Immature natural killer cell (primary cell): ENCODE data around the gene FOXK1. TPM values are rescaled to one million over a fixed set of nuclear protein-coding genes. Genes with fewer than 3 reads are reported as not detected.
A peak's percentile ranks its signal among the peaks of the same experiment; 100 is the strongest.

ENCODE experiments used
- DNase-seq, 3 donors: peaks; one replicate each; pipeline ENCODE4 v3.0.0; 2022; ENCODE audit warnings: mixed read lengths in 1 of 3
- H3K27ac Mint-ChIP-seq, 6 donors: one replicate each; pipeline ENCODE4 v1.8.0; 2020; ENCODE audit warnings: mixed read lengths in 6 of 6, mild to moderate bottlenecking in 5 of 6, inconsistent platforms in 4 of 6, moderate library complexity in 3 of 6
- H3K27me3 Mint-ChIP-seq, 3 donors: one replicate each; pipeline ENCODE4 v1.8.0; 2020 to 2021; ENCODE audit warnings: low read depth in 3 of 3, mild to moderate bottlenecking in 3 of 3, mixed read lengths in 3 of 3, moderate library complexity in 3 of 3, inconsistent platforms in 1 of 3
- H3K36me3 Mint-ChIP-seq, 3 donors: one replicate each; pipeline ENCODE4 v1.8.0; 2020; ENCODE audit warnings: mixed read lengths in 3 of 3, inconsistent platforms in 2 of 3, mild to moderate bottlenecking in 2 of 3
- H3K4me1 Mint-ChIP-seq, 2 donors: one replicate each; pipeline ENCODE4 v1.8.0; 2020; ENCODE audit warnings: inconsistent platforms in 2 of 2, mild to moderate bottlenecking in 2 of 2, mixed read lengths in 2 of 2, moderate library complexity in 1 of 2
- H3K4me3 Mint-ChIP-seq, 5 donors: one replicate each; pipeline ENCODE4 v1.8.0; 2020; ENCODE audit warnings: mild to moderate bottlenecking in 5 of 5, mixed read lengths in 5 of 5, inconsistent platforms in 3 of 5, moderate library complexity in 3 of 5
- H3K9me3 Mint-ChIP-seq, 6 donors: one replicate each; pipeline ENCODE4 v1.8.0; 2020; ENCODE audit warnings: mild to moderate bottlenecking in 6 of 6, mixed read lengths in 6 of 6, inconsistent platforms in 4 of 6, moderate library complexity in 3 of 6
- polyA plus RNA-seq, 3 donors: library from polyadenylated mRNA; unstranded; fragments of 300-500 nt; fragmentation: Illumina TruSeq; gene quantifications; one replicate each; pipeline ENCODE4 v1.2.3, GENCODE V29; 2021

Gene FOXK1
- polyA plus RNA-seq, 3 donors from 2014 or later = 1.1 to 3.4 (median 1.5) TPM

- peak overlapping the region; percentile 84 to 96 (median 95) for H3K27ac Mint-ChIP-seq
- peaks cover 0 to 11% (median 3%) of the 10 kb centered on the region in 3 donors for H3K27me3 Mint-ChIP-seq
- peak overlapping the region; percentile 86 to 93 (median 92) for H3K4me3 Mint-ChIP-seq
- H3K36me3 Mint-ChIP-seq = no peaks in the 10 kb centered on the region
- DNase-seq = peak; percentile 66 to 79 (median 79)
- H3K4me1 Mint-ChIP-seq = peaks cover 33 to 43% of the 10 kb centered on the region in 2 donors
- H3K9me3 Mint-ChIP-seq = no peaks in the 10 kb centered on the region
Observed at GRCh38 chr7:4725014-4725849, 43.1 kb downstream of the FOXK1 start.

- peaks cover 33 to 48% of the 10 kb centered on the region in 2 donors for H3K4me1 Mint-ChIP-seq
- no peak for DNase-seq
- H3K4me3 Mint-ChIP-seq = peak overlapping the region; percentile 86 to 93 (median 92)
- H3K27ac Mint-ChIP-seq = peak overlapping the region; percentile 84 to 96 (median 95)
- peaks cover 0 to 11% (median 3%) of the 10 kb centered on the region in 3 donors for H3K27me3 Mint-ChIP-seq
- H3K36me3 Mint-ChIP-seq = no peaks in the 10 kb centered on the region
- no peaks in the 10 kb centered on the region for H3K9me3 Mint-ChIP-seq
Observed at GRCh38 chr7:4725850-4726450, 43.9 kb downstream of the FOXK1 start.

GRCh38 chr7:4726566-4726965 is 44.5 kb downstream of the FOXK1 start:
- DNase-seq = no peak
- H3K27me3 Mint-ChIP-seq = peaks cover 0 to 11% (median 3%) of the 10 kb centered on the region in 3 donors
- no peaks in the 10 kb centered on the region for H3K9me3 Mint-ChIP-seq
- H3K27ac Mint-ChIP-seq = peak overlapping the region; percentile 48 to 96 (median 82)
- H3K4me3 Mint-ChIP-seq = peak overlapping the region in 4 of 5 donors; percentile 45 to 90 (median 70)
- H3K4me1 Mint-ChIP-seq = peaks cover 32 to 50% of the 10 kb centered on the region in 2 donors
- H3K36me3 Mint-ChIP-seq = no peaks in the 10 kb centered on the region

- Mint-ChIP-seq H3K27me3 (peaks cover 0 to 11% (median 3%) of the 10 kb centered on the region in 3 donors), H3K27ac (peak overlapping the region in 1 of 6 donors; percentile 20), H3K4me1 (peaks cover 40 to 63% of the 10 kb centered on the region in 2 donors), H3K4me3 (no peak overlapping the region), H3K36me3 (peaks cover 0 to 5% (median 0%) of the 10 kb centered on the region in 3 donors), H3K9me3 (no peaks in the 10 kb centered on the region)
- DNase-seq = no peak
Observed at GRCh38 chr7:4727914-4728705, 46.0 kb downstream of the FOXK1 start.

GRCh38 chr7:4729266-4729665 is 47.2 kb downstream of the FOXK1 start:
- Mint-ChIP-seq H3K4me3 (no peak overlapping the region), H3K27ac (no peak overlapping the region), H3K36me3 (peaks cover 0 to 10% (median 0%) of the 10 kb centered on the region in 3 donors), H3K4me1 (peaks cover 43 to 70% of the 10 kb centered on the region in 2 donors), H3K27me3 (peaks cover 0 to 7% (median 3%) of the 10 kb centered on the region in 3 donors), H3K9me3 (no peaks in the 10 kb centered on the region)
- DNase-seq = no peak

GRCh38 chr7:4730276-4730675 is 48.2 kb downstream of the FOXK1 start:
- no peak overlapping the region for H3K4me3 Mint-ChIP-seq
- DNase-seq = no peak
- H3K27ac Mint-ChIP-seq = no peak overlapping the region
- H3K9me3 Mint-ChIP-seq = no peaks in the 10 kb centered on the region
- peaks cover 39 to 70% of the 10 kb centered on the region in 2 donors for H3K4me1 Mint-ChIP-seq
- H3K27me3 Mint-ChIP-seq = peaks cover 0 to 3% (median 0%) of the 10 kb centered on the region in 3 donors
- H3K36me3 Mint-ChIP-seq = peaks cover 0 to 10% (median 0%) of the 10 kb centered on the region in 3 donors

GRCh38 chr7:4730971-4731370 is 48.9 kb downstream of the FOXK1 start:
- DNase-seq = no peak
- Mint-ChIP-seq H3K4me1 (peaks cover 35 to 67% of the 10 kb centered on the region in 2 donors), H3K27ac (peak overlapping the region in 1 of 6 donors; percentile 16), H3K27me3 (peaks cover 0 to 3% (median 0%) of the 10 kb centered on the region in 3 donors), H3K4me3 (no peak overlapping the region), H3K36me3 (peaks cover 0 to 10% (median 0%) of the 10 kb centered on the region in 3 donors), H3K9me3 (no peaks in the 10 kb centered on the region)

GRCh38 chr7:4731803-4732202 is 49.7 kb downstream of the FOXK1 start:
- Mint-ChIP-seq H3K4me3 (no peak overlapping the region), H3K36me3 (peaks cover 0 to 10% (median 0%) of the 10 kb centered on the region in 3 donors), H3K27ac (peak overlapping the region in 1 of 6 donors; percentile 55), H3K9me3 (no peaks in the 10 kb centered on the region), H3K4me1 (peaks cover 31 to 65% of the 10 kb centered on the region in 2 donors), H3K27me3 (peaks cover 0 to 3% (median 0%) of the 10 kb centered on the region in 3 donors)
- no peak for DNase-seq

GRCh38 chr7:4733936-4734528 is 51.9 kb downstream of the FOXK1 start:
- Mint-ChIP-seq H3K4me3 (peak overlapping the region in 3 of 5 donors; percentile 38 to 68 (median 54)), H3K36me3 (peaks cover 0 to 10% (median 0%) of the 10 kb centered on the region in 3 donors), H3K27me3 (peaks cover 0 to 3% (median 0%) of the 10 kb centered on the region in 3 donors), H3K9me3 (no peaks in the 10 kb centered on the region), H3K4me1 (peaks cover 46 to 74% of the 10 kb centered on the region in 2 donors), H3K27ac (peak overlapping the region; percentile 12 to 85 (median 58))
- no peak for DNase-seq

GRCh38 chr7:4734587-4735345 is 52.7 kb downstream of the FOXK1 start:
- H3K36me3 Mint-ChIP-seq = peaks cover 0 to 10% (median 2%) of the 10 kb centered on the region in 3 donors
- H3K9me3 Mint-ChIP-seq = no peaks in the 10 kb centered on the region
- DNase-seq = no peak
- H3K27ac Mint-ChIP-seq = no peak overlapping the region
- H3K4me3 Mint-ChIP-seq = no peak overlapping the region
- peaks cover 54 to 81% of the 10 kb centered on the region in 2 donors for H3K4me1 Mint-ChIP-seq
- peaks cover 0 to 7% (median 0%) of the 10 kb centered on the region in 3 donors for H3K27me3 Mint-ChIP-seq

GRCh38 chr7:4737300-4737699 is 55.2 kb downstream of the FOXK1 start:
- Mint-ChIP-seq H3K27me3 (peaks cover 0 to 5% (median 2%) of the 10 kb centered on the region in 3 donors), H3K4me1 (peaks cover 52 to 75% of the 10 kb centered on the region in 2 donors), H3K27ac (peak overlapping the region in 2 of 6 donors; percentile 3 to 4), H3K9me3 (no peaks in the 10 kb centered on the region), H3K4me3 (no peak overlapping the region), H3K36me3 (peaks cover 3 to 13% (median 8%) of the 10 kb centered on the region in 3 donors)
- no peak for DNase-seq

GRCh38 chr7:4738711-4739527 is 56.8 kb downstream of the FOXK1 start:
- Mint-ChIP-seq H3K4me1 (peaks cover 50 to 73% of the 10 kb centered on the region in 2 donors), H3K27me3 (peaks cover 0 to 7% (median 4%) of the 10 kb centered on the region in 3 donors), H3K36me3 (peaks cover 3 to 12% (median 8%) of the 10 kb centered on the region in 3 donors), H3K27ac (peak overlapping the region in 5 of 6 donors; percentile 30 to 86 (median 82)), H3K9me3 (no peaks in the 10 kb centered on the region), H3K4me3 (peak overlapping the region in 3 of 5 donors; percentile 27 to 72 (median 36))
- DNase-seq = no peak
